Progenitor cell of endocrine pancreas (in vitro differentiated cells): Measurements from ENCODE around the gene TERC. TPM values are rescaled to one million over a fixed set of nuclear protein-coding genes. Genes with fewer than 3 reads are reported as not detected.
"Not testable (repeated sequence)": the region's sequence is repeated elsewhere in the genome, so short reads cannot be mapped to it uniquely, and the experiment has no call there.

Experiments used
- DNase-seq: peaks from one replicate; pipeline ENCODE4 v3.0.0; 2021; ENCODE audit warnings: low spot score; ENCODE audit not compliant: unreplicated experiment
- H3K27ac Mint-ChIP-seq: 2 replicates; pipeline ENCODE4 v1.8.0; 2021; ENCODE audit warnings: mild to moderate bottlenecking, moderate library complexity, mixed read lengths
- H3K27me3 Mint-ChIP-seq: 2 replicates; pipeline ENCODE4 v1.8.0; 2021; ENCODE audit warnings: mixed read lengths
- H3K36me3 Mint-ChIP-seq: 2 replicates; pipeline ENCODE4 v1.8.0; 2022; ENCODE audit warnings: mixed read lengths; ENCODE audit not compliant: insufficient read depth
- H3K4me1 Mint-ChIP-seq: 2 replicates; pipeline ENCODE4 v1.8.0; 2021; ENCODE audit warnings: low read depth, mixed read lengths
- H3K4me3 Mint-ChIP-seq: 2 replicates; pipeline ENCODE4 v1.8.0; 2021; ENCODE audit warnings: low read depth, mild to moderate bottlenecking, moderate library complexity, mixed read lengths
- H3K9me3 Mint-ChIP-seq: 2 replicates; pipeline ENCODE4 v1.8.0; 2021; ENCODE audit warnings: low read depth, mixed read lengths
- total RNA-seq: library from RNA; stranded (reverse); gene quantifications from 2 replicates; pipeline ENCODE4 v1.2.1, GENCODE V29; 2021
- TF ChIP-seq, protein P1 (sequence below): fragments of 200-600 bp; sonication (generic); IDR thresholded peaks from one replicate; pipeline ENCODE4 v1.5.0; 2021; ENCODE audit warnings: antibody characterized with exemption, mild to moderate bottlenecking; ENCODE audit not compliant: unreplicated experiment

Gene TERC
- total RNA-seq, 1 donor from 2014 or later, result 12.4 TPM

DNA sequence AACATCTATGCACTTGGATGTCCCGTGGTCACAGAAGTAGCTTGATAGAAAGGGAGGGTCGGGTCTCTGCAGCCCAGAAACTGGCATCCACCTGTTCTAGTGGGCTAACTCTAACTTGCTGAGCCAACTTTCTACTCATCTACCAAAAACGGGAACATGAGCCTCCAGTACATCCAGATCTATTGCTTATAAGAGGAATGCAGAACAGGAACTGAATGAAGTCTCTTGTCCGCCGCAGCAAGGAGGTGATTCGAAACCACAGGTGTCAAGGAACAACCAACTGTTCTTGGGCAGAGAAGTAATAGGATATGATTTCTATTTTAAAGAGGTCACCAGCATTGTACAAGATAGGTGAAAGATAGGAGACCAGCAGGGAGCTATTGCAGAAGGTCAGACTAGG, 17.9 kb downstream of the TERC start:
- peaks cover 17% of the 10 kb centered on the region for H3K4me1 Mint-ChIP-seq
- no peak overlapping the region for H3K4me3 Mint-ChIP-seq
- TF ChIP-seq, protein P1, sequence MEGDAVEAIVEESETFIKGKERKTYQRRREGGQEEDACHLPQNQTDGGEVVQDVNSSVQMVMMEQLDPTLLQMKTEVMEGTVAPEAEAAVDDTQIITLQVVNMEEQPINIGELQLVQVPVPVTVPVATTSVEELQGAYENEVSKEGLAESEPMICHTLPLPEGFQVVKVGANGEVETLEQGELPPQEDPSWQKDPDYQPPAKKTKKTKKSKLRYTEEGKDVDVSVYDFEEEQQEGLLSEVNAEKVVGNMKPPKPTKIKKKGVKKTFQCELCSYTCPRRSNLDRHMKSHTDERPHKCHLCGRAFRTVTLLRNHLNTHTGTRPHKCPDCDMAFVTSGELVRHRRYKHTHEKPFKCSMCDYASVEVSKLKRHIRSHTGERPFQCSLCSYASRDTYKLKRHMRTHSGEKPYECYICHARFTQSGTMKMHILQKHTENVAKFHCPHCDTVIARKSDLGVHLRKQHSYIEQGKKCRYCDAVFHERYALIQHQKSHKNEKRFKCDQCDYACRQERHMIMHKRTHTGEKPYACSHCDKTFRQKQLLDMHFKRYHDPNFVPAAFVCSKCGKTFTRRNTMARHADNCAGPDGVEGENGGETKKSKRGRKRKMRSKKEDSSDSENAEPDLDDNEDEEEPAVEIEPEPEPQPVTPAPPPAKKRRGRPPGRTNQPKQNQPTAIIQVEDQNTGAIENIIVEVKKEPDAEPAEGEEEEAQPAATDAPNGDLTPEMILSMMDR, result no peak
- H3K36me3 Mint-ChIP-seq, result no peaks in the 10 kb centered on the region
- no peak for DNase-seq
- H3K27me3 Mint-ChIP-seq, result peaks cover 12% of the 10 kb centered on the region
- H3K27ac Mint-ChIP-seq, result no peak overlapping the region
- no peaks in the 10 kb centered on the region for H3K9me3 Mint-ChIP-seq

DNA sequence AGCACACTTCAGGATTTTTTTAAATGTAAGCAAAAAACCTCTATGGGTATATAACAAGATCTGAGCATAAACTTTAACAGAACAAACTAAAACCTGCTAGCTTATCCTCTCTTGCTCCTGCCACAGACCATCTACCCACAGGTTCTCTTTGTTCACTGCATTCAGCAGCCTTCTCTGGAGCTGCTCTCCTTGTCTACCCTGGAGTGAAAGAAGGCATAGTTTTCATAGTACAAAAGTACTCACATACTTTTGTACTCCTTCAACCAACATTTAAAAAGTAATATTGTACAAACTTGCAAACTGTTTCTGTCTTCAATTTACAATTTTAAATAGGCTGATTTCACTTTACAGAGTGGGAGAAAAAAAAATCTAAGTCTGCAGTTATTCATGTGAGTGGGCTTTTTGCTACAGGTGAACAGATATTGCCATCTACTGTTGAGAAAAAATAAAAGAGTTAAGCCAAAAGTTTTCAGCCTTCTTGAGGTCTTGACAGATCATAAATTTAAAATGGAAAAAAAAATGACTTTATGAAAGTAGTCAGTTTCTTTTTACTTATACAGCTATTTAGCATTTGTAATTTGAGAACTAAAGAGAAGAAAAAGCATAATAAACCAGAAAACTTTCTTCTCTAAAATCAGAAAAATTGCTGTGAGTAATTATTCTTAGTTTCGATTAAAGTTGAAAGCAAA, 20.4 kb downstream of the TERC start:
- Mint-ChIP-seq H3K27me3 (peaks cover 10% of the 10 kb centered on the region), H3K4me1 (peaks cover 15% of the 10 kb centered on the region), H3K27ac (peak overlapping the region; percentile 38), H3K4me3 (no peak overlapping the region), H3K36me3 (no peaks in the 10 kb centered on the region), H3K9me3 (no peaks in the 10 kb centered on the region)
- DNase-seq, result no peak
- TF ChIP-seq, protein P1, result peak; percentile 64

DNA sequence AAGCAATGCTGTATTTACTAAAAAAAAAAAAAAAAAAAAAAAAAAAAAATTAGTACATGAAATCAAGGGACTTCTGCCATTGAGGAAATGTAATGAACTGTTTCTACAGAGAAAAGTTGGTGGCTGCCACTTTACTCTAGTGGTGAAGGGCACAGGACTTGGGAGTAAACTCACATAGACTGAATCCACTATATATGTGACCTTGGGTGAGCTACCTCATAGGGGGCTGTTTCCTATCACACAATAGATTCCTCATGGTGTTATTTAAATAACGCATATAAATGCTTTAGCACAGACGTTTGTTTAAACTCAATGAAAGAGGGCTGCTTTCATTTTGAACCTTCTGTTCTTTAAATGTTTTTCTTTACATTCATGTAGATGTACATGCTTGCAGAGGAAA, 25.8 kb downstream of the TERC start:
- peaks cover 27% of the 10 kb centered on the region for H3K9me3 Mint-ChIP-seq
- peaks cover 4% of the 10 kb centered on the region for H3K4me1 Mint-ChIP-seq
- TF ChIP-seq, protein P1, result no peak
- H3K27me3 Mint-ChIP-seq, result no peaks in the 10 kb centered on the region
- peaks cover 4% of the 10 kb centered on the region for H3K36me3 Mint-ChIP-seq
- DNase-seq, result no peak
- no peak overlapping the region for H3K27ac Mint-ChIP-seq
- H3K4me3 Mint-ChIP-seq, result no peak overlapping the region

DNA sequence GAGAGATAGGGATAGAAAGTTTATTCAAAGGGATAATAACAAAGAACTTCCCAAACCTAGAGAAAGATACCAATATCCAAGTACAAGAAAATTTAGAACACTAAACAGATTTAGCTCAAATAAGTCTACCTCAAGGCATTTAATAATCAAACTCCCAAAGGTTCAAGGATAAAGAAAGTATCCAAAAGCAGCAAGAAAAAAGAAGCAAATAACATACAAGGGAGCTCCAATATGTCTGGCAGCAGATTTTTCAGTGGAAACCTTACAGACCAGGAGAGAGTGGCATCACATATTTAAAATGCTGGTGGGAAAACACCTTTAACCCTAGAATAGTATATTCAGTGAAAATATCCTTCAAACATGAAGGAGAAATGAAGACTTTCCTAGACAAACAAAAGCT, 33.0 kb downstream of the TERC start:
- H3K27ac Mint-ChIP-seq, H3K36me3 Mint-ChIP-seq, H3K4me3 Mint-ChIP-seq, DNase-seq, H3K4me1 Mint-ChIP-seq, H3K27me3 Mint-ChIP-seq: not testable (repeated sequence)
- H3K9me3 Mint-ChIP-seq, result peaks cover 51% of the 10 kb centered on the region

DNA sequence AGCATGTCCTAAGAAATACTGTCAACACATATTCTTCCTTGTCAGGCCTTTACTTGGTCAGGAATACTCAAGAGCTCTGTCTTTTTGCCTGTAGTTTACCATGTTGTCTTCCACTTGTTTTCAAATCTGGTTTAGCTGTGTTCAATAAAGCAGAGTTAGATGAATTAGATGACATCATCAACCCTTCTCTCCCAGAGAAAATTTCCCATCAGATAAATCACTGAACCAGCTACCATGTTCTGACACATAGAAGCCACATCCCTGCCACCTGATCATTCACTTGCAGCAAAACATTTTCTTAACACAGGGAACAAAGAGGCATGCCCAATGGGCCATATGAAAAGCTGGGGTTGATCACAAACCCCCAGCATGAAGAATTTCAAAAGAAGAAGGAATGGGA, 42.1 kb downstream of the TERC start:
- H3K27me3 Mint-ChIP-seq, result no peaks in the 10 kb centered on the region
- H3K4me3 Mint-ChIP-seq, result no peak overlapping the region
- H3K27ac Mint-ChIP-seq, result no peak overlapping the region
- TF ChIP-seq, protein P1, result no peak
- no peak for DNase-seq
- H3K4me1 Mint-ChIP-seq, result no peaks in the 10 kb centered on the region
- no peaks in the 10 kb centered on the region for H3K36me3 Mint-ChIP-seq
- peaks cover 11% of the 10 kb centered on the region for H3K9me3 Mint-ChIP-seq

DNA sequence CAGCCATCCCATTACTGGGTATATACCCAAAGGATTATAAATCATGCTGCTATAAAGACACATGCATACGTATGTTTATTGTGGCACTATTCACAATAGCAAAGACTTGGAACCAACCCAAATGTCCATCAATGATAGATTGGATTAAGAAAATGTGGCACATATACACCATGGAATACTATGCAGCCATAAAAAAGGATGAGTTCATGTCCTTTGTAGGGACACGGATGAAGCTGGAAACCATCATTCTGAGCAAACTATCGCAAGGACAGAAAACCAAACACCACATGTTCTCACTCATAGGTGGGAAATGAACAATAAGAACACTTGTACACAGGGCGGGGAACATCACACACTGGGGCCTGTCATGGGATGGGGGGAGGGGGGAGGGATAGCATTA, 46.4 kb downstream of the TERC start:
- H3K27me3 Mint-ChIP-seq, H3K4me3 Mint-ChIP-seq, H3K36me3 Mint-ChIP-seq, DNase-seq, H3K27ac Mint-ChIP-seq, H3K9me3 Mint-ChIP-seq, H3K4me1 Mint-ChIP-seq: not testable (repeated sequence)

Other genes with a start within 250 kb of the TERC start
- gene MECOM, start 101.3 kb downstream of the TERC start, total RNA-seq, result 186 and 195 TPM in 2 replicates
- 2.1 and 2.6 TPM in 2 replicates for gene ACTRT3, start 4.5 kb upstream of the TERC start, total RNA-seq
- 15.5 and 15.8 TPM in 2 replicates for gene MYNN, start 8.3 kb upstream of the TERC start, total RNA-seq
- 0.31 and 0.42 TPM in 2 replicates for gene LRRIQ4, start 47.8 kb upstream of the TERC start, total RNA-seq
- 6.6 and 7.0 TPM in 2 replicates for gene LRRC34, start 47.8 kb upstream of the TERC start, total RNA-seq
- 0.67 and 1.2 TPM in 2 replicates for gene LRRC31, start 104.9 kb upstream of the TERC start, total RNA-seq
- gene SAMD7, start 146.5 kb upstream of the TERC start, total RNA-seq, result not detected in 2 replicates
- gene SEC62, start 201.7 kb upstream of the TERC start, total RNA-seq, result 94.6 and 103 TPM in 2 replicates